ENCODE measurements around the gene LHX5. TPM values are rescaled to one million over a fixed set of nuclear protein-coding genes. Genes with fewer than 3 reads are reported as not detected.
A peak's percentile ranks its signal among the peaks of the same experiment; 100 is the strongest.

LHX5 gene
- total RNA-seq, 2 donors from 2014 or later: not detected

DNA sequence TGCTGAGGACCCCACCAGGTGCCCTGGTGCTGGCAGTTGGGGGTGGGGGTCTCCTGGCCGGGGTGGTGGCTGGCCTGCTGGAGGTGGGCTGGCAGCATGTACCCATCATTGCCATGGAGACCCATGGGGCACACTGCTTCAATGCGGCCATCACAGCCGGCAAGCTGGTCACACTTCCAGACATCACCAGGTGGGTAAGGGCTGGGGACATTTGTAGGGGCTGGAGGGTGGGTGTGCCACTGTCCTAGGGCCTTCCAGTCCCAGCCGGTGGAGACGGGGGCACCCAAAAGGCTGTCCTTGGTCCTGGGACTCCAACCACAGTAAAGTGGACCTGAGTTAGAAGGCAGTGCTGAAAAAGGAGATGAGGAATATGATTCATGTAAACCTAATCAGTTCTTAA is 36.3 kb downstream of the LHX5 start:
- H3K36me3 Mint-ChIP-seq: no peaks in the 10 kb centered on the region
- peaks cover 0 to 13% of the 10 kb centered on the region in 2 donors for H3K27me3 Mint-ChIP-seq
- no peaks in the 10 kb centered on the region for H3K9me3 Mint-ChIP-seq
- no peaks in the 10 kb centered on the region for H3K4me1 Mint-ChIP-seq (ENCODE audit: low read depth in 2 of 2)
- H3K4me3 Mint-ChIP-seq: no peak overlapping the region
- no peak for ATAC-seq
- DNase-seq (ENCODE audit: low spot score): no peak
- no peak overlapping the region for H3K27ac Mint-ChIP-seq

DNA sequence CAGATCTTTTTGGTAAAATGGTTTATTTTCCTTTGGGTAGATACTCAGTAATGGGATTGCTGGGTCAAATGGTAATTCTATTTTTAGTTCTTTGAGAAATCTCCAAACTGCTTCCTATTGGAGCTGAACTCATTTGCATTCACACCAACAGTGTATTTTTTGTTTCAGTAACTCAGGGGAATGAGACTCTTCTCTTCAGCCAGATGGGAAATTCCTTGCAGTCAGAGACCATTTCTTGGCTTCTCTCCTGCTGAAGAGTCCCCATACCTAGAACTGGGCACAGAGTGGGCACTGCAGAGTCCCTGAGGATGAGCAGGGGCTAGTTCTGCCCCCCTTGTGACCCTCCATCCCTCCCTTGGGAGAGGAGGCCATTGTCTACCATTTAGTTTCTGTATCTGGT is 38.7 kb downstream of the LHX5 start:
- H3K4me1 Mint-ChIP-seq (ENCODE audit: low read depth in 2 of 2): no peaks in the 10 kb centered on the region
- H3K27ac Mint-ChIP-seq: no peak overlapping the region
- no peaks in the 10 kb centered on the region for H3K9me3 Mint-ChIP-seq
- no peaks in the 10 kb centered on the region for H3K36me3 Mint-ChIP-seq
- H3K4me3 Mint-ChIP-seq: no peak overlapping the region
- no peak for DNase-seq (ENCODE audit: low spot score)
- peaks cover 0 to 11% of the 10 kb centered on the region in 2 donors for H3K27me3 Mint-ChIP-seq
- no peak for ATAC-seq

DNA sequence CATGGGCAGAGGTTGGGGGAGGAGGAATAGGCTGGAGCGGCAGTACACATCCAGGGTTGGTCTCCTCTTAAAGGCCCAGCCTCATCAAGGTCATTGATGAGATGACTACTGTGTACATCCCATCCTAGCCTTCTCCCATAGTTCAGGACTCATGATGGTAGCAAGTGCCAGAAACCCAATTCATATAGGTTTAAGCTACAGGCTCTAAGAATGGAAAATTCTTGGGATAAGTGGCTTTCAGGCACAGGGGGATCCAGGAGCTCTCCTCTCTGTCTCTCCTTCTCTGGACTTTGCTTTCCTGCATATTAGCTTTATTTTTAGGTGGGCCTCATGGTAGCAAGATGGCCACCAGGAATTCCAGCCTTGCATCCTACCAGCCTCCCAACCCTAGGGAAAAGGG is 43.2 kb downstream of the LHX5 start:
- ATAC-seq (no peak), DNase-seq (ENCODE audit: low spot score) (no peak)
- no peaks in the 10 kb centered on the region for H3K9me3 Mint-ChIP-seq
- no peak overlapping the region for H3K27ac Mint-ChIP-seq
- H3K4me1 Mint-ChIP-seq (ENCODE audit: low read depth in 2 of 2): no peaks in the 10 kb centered on the region
- H3K4me3 Mint-ChIP-seq: no peak overlapping the region
- no peaks in the 10 kb centered on the region for H3K36me3 Mint-ChIP-seq
- H3K27me3 Mint-ChIP-seq: peaks cover 0 to 11% of the 10 kb centered on the region in 2 donors

DNA sequence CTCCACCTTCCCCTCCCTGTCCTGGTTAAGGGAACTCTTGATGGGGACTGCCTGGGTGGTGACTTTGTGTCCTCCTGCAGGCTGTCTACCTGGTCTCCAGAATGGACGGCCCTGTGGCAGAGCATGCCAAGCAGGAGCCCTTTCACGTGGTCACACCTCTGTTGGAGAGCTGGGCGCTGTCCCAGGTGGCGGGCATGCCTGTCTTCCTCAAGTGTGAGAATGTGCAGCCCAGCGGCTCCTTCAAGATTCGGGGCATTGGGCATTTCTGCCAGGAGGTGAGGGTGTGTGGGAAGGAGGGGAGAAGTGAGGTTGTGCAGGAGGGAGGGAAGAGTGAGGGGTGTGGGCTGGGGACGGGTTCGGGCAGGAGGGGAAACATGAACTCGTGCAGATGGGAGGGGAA is 43.8 kb downstream of the LHX5 start:
- H3K4me1 Mint-ChIP-seq (ENCODE audit: low read depth in 2 of 2): no peaks in the 10 kb centered on the region
- peaks cover 0 to 11% of the 10 kb centered on the region in 2 donors for H3K27me3 Mint-ChIP-seq
- H3K27ac Mint-ChIP-seq: no peak overlapping the region
- ATAC-seq (no peak), DNase-seq (ENCODE audit: low spot score) (no peak)
- H3K4me3 Mint-ChIP-seq: no peak overlapping the region
- no peaks in the 10 kb centered on the region for H3K36me3 Mint-ChIP-seq
- H3K9me3 Mint-ChIP-seq: no peaks in the 10 kb centered on the region

DNA sequence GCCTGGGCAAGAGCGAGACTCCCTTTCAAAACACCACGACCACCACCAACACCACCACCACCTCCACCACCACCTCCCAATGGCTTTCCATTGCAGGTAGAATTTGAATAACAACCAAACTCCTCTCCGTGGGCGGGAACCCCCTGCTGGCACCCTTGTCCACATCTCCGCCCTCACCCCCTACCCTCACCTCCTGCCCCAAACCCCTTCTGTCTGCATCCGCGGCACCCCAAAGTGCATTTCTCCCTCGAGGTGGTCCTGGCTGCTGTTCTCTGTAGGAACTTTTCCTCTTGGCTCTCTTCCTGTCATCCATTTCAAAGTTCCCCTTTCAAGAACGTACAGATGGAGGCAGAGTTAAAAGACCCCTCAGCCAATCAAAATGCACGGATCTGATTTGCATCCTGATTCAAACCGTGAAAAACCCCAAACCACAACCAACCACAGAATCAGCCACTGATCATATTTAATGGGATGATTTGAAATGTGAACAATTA is 45.7 kb downstream of the LHX5 start:
- H3K27me3 Mint-ChIP-seq: peaks cover 0 to 6% of the 10 kb centered on the region in 2 donors
- DNase-seq (ENCODE audit: low spot score): no peak
- H3K4me1 Mint-ChIP-seq (ENCODE audit: low read depth in 2 of 2): peaks cover 6 to 7% of the 10 kb centered on the region in 2 donors
- H3K36me3 Mint-ChIP-seq: no peaks in the 10 kb centered on the region
- H3K9me3 Mint-ChIP-seq: no peaks in the 10 kb centered on the region
- no peak overlapping the region for H3K27ac Mint-ChIP-seq
- ATAC-seq: no peak
- H3K4me3 Mint-ChIP-seq: no peak overlapping the region

DNA sequence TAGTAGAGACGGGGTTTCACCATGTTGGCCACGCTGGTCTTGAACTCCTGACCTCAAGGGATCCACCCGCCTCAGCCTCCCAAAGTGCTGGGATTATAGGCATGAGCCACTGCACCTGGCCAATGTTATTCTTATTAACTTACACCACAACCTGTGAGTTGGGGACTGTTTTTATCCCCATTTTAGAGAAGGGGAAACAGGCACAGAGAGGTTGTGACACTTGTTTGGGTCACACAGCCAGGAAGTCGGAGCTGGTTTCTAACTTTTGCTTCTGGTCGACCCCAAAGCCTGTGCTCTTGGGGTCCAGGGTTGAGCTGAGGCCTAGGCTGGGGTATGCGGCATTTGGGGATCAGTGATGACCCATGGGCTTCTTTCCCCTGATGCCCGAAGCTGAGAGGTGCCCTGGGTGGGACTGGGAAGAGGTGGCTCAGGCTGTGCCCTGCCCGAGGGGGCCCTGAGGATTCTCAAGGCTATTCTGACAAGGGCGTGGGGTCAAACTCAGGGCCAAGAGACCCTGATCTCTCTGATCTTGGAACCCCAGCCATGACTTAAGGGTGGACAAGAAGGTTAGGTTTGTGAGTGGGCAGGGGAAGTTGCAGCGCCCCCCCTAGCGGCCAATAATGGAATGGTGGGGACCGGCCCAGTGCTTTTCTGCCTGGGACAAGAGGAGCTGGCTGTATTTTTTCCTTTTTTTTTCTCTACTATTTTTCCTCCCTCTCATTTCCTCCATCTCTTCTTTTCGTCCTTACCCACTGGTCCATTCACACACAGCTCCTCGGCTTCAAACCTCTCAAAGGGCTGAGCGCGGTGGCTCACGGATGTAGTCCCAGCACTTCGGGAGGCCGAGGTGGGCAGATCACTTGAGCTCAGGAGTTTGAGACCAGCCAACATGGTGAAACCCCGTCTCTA is 46.5 kb downstream of the LHX5 start:
- H3K4me3 Mint-ChIP-seq: no peak overlapping the region
- H3K4me1 Mint-ChIP-seq (ENCODE audit: low read depth in 2 of 2): peaks cover 6 to 7% of the 10 kb centered on the region in 2 donors
- no peak for DNase-seq (ENCODE audit: low spot score)
- H3K27me3 Mint-ChIP-seq: peaks cover 0 to 6% of the 10 kb centered on the region in 2 donors
- H3K36me3 Mint-ChIP-seq: no peaks in the 10 kb centered on the region
- peak in 1 of 2 donors; percentile 64 for ATAC-seq
- no peak overlapping the region for H3K27ac Mint-ChIP-seq
- H3K9me3 Mint-ChIP-seq: no peaks in the 10 kb centered on the region

DNA sequence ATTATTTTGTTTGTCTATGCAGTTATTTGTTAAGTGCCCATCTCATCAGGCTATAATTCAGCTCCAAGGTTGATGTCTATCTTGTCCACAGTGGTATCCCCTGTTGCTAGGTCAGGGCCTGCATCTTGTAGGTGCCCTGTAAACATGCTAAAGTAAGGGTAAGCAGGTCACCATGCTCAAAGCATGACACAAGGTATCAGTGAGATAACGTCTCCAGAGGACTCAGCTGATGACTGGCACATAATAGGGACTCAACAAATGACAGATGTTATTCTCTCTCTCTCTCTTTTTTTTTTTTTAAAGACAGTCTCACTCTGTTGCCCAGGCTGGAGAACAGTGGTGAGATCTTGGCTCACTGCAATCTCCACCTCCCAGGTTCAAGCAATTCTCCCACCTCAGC is 47.2 kb downstream of the LHX5 start:
- Mint-ChIP-seq H3K4me3 (no peak overlapping the region), H3K9me3 (no peaks in the 10 kb centered on the region), H3K36me3 (no peaks in the 10 kb centered on the region), H3K27me3 (peaks cover 0 to 3% of the 10 kb centered on the region in 2 donors), H3K27ac (no peak overlapping the region), H3K4me1 (ENCODE audit: low read depth in 2 of 2) (peaks cover 6 to 7% of the 10 kb centered on the region in 2 donors)
- no peak for ATAC-seq
- no peak for DNase-seq (ENCODE audit: low spot score)

DNA sequence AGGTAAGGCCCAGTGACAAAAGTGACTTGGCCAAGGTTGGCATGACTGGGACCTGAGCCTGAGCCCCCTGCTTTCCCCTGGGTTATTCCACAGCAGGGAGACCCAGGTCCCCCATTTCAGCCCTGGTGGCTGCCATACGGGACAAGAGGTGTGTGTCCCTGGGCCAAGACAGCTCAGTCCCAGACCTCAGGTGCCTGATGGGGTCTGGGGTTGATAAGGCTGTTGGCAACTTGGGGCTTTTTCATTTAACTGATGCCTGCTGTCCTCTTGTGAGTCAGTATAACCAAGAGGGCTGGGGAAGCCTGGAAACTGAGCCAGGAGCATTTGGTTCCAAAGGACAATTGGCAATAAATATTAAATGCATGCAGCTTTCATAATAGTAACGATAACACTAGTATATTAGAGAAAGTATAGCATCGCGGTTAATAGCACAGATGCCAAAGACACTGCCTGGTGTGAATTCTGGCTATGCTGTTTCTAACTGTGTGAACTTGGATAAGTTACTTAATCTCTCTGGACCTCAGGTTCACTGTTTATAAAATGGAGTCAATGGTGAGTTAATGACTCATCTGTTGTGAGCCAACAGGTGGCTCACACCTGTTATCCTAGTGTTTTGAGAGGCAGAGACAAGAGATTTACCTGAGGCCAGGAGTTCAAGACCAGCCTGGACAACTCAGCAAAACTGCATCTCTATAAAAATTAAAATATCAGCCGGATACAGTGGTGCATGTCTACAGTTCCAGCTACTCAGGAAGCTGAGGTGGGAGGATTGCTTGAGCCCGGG is 48.6 kb downstream of the LHX5 start:
- DNase-seq (ENCODE audit: low spot score) (no peak), ATAC-seq (no peak)
- Mint-ChIP-seq H3K27ac (no peak overlapping the region), H3K27me3 (peaks cover 0 to 4% of the 10 kb centered on the region in 2 donors), H3K9me3 (no peaks in the 10 kb centered on the region), H3K4me1 (ENCODE audit: low read depth in 2 of 2) (peaks cover 6 to 7% of the 10 kb centered on the region in 2 donors), H3K4me3 (peak overlapping the region; percentile 99), H3K36me3 (no peaks in the 10 kb centered on the region)

DNA sequence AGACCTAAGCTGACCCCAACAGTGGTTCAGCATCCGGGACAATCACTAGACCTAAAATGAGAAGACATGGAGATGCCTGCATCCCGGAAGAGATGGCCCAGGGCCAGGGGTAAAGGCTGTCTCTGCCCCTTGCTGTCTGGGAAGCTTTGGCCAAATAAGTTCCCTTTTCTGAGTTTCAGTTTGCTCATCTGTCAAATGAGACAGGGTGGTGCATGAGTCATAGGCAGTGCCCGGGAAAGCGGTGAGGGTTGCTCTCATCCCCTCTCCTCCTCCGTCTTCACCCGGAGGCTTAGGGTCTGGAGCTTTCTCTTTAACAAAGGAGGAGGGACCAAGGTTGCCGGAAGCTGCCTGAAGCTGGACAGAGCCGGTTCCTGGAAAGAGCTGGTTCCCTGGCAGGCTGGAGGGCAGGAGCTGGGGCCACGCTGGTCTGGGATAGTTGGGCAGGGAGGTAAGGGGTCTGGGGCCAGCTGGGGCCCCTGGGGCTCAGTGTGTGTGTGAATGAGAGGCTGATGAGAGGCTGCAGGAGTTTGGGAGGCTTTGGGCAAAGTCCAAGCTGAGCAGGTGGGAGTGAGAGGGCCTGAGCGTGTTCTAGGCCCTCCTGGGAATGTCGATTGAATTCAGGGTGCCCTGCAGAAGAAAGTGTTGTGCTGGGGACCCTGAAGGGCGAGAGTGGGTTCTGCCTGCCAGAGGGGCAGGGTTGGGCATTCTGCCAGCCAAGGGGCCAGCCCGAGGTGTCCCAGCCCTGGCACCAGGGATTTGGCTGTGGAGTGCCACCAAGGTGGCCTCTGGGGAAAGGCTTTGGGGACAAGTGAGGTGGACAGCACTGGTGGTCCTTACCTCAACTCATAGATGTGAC is 49.4 kb downstream of the LHX5 start, which contains the start of gene SDSL:
TSS of gene SDSL (plus strand) at position 351 of the 856 bp plus-strand sequence. CDS start 5,603 bp downstream, outside the sequence.
- Mint-ChIP-seq H3K4me1 (ENCODE audit: low read depth in 2 of 2) (peaks cover 6 to 7% of the 10 kb centered on the region in 2 donors), H3K4me3 (peak within 1 kb of the TSS; percentile 99), H3K27ac (peak within 1 kb of the TSS; percentile 87 to 93), H3K27me3 (peaks cover 0 to 8% of the 10 kb centered on the region in 2 donors), H3K36me3 (no peaks in the 10 kb centered on the region), H3K9me3 (no peaks in the 10 kb centered on the region)
- peak; percentile 79 to 94 for ATAC-seq
- DNase-seq (ENCODE audit: low spot score): no peak

DNA sequence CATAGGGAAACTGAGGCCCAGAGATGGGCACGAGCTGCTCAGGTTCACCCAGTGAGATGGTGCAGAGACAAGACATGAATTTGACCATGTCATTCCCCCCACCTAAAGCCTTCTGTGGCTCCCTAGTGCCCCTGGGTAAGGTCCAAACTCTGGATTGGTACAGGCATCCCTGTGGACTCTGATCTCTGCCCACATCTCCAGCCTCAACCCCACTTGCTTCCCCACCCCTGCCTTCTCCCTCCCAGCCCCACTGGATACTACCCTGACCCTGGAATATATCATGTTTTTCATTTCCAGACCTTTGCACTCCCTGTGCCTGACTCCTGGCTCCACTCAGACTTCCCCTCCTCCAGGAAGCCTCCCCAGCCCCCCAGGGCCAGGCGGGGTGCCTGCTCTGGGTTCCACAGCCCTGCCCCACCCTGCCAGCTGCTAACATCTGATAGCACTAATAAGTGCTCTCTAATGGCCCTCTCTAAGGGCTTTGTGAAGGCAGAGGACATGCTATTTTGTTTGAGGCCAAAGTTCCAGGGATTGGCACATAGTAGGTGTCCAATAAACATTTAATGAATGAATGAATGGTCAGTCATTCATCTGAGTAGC is 50.6 kb downstream of the LHX5 start:
- Mint-ChIP-seq H3K4me3 (no peak overlapping the region), H3K36me3 (no peaks in the 10 kb centered on the region), H3K27ac (no peak overlapping the region), H3K27me3 (peaks cover 0 to 8% of the 10 kb centered on the region in 2 donors), H3K9me3 (no peaks in the 10 kb centered on the region), H3K4me1 (ENCODE audit: low read depth in 2 of 2) (peaks cover 6 to 7% of the 10 kb centered on the region in 2 donors)
- no peak for DNase-seq (ENCODE audit: low spot score)
- no peak for ATAC-seq

DNA sequence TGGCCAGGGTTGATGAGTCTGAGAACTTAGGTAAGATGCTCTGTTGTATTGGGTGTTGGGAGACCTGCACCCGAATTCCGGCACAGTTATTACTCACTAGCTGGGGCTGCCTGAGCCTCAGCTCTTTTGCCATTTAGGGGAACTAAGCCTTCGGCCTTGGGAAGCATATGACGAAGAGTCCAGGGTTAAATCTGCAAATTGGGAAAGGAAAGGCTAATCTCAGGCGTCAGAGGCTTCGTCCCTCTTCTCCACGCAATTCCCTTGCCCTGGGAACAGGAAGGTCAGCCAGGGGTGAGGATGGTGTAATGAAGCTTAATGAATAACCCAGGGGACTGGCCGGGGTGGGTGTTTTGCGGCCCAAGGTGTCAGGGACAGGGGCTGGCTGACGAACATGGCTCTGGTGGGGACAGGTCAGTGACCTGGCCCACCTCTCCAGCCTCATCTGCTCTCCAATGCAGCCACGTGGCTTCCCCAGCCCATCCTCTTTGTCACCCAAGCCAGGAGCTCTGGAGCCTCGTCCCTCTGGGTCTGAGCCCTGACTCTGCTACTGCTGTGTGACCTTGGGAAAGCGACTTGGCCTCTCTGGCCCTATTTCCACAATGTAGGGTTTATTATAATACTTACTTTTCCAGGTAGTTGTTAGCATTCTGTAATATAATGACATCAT is 53.3 kb downstream of the LHX5 start:
- H3K27me3 Mint-ChIP-seq: peaks cover 7 to 11% of the 10 kb centered on the region in 2 donors
- no peak overlapping the region for H3K27ac Mint-ChIP-seq
- H3K4me3 Mint-ChIP-seq: no peak overlapping the region
- ATAC-seq: no peak
- no peaks in the 10 kb centered on the region for H3K36me3 Mint-ChIP-seq
- no peak for DNase-seq (ENCODE audit: low spot score)
- no peaks in the 10 kb centered on the region for H3K9me3 Mint-ChIP-seq
- H3K4me1 Mint-ChIP-seq (ENCODE audit: low read depth in 2 of 2): peaks cover 6 to 7% of the 10 kb centered on the region in 2 donors

DNA sequence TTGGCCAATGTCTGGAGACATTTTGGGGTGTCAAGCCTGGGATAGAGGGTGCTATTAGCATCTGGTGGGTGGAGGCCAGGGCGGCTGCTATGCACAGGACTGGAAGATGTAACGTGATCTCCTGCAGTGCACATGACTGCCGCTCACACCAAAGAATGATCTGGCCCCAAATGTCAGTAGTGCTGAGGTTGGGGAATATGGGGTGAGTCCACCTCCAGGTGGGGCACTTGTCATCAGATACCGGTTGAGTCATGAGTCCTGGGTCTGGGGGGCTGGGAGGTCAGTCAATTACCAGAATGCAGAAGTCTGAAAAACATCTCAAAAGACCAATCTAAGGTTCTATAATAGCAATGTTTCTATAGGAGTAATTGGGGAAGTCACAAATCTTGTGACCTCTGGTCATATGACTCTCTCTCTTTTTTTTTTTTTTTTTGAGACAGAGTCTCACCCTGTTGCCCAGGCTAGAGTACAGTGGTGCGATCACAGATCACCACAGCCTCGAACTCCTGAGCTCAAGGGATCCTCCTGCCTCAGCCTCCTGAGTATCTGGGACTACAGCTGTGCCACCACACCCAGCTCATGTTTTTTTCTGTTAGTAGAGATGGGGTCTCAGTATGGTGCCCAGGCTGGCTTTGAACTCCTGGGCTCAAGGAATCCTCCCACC is 55.4 kb downstream of the LHX5 start:
- H3K9me3 Mint-ChIP-seq: no peaks in the 10 kb centered on the region
- ATAC-seq: no peak
- H3K27me3 Mint-ChIP-seq: peaks cover 7 to 11% of the 10 kb centered on the region in 2 donors

More for the DNA sequence above, 55.4 kb downstream of the LHX5 start:
- Mint-ChIP-seq H3K36me3 (no peaks in the 10 kb centered on the region), H3K4me3 (no peak overlapping the region), H3K27ac (no peak overlapping the region), H3K4me1 (ENCODE audit: low read depth in 2 of 2) (no peaks in the 10 kb centered on the region)
- no peak for DNase-seq (ENCODE audit: low spot score)
